Loucy (cell line): ENCODE measurements around the gene DOCK3.
A peak's percentile ranks its signal among the peaks of the same experiment; 100 is the strongest.
"Not testable (repeated sequence)": the region's sequence is repeated elsewhere in the genome, so short reads cannot be mapped to it uniquely, and the experiment has no call there.

Source experiments
- H2AFZ ChIP-seq: fragments of 200-600 bp; sonication (generic); 2 replicates; pipeline ENCODE4 v1.6.0; 2016; ENCODE audit warnings: antibody characterized with exemption, mild to moderate bottlenecking, low read length, moderate library complexity
- H3F3A ChIP-seq: fragments of 200-600 bp; 2 replicates; pipeline ENCODE4 v1.6.0; 2016; ENCODE audit warnings: antibody characterized with exemption, low read depth, mild to moderate bottlenecking
- H3K27me3 ChIP-seq: fragments of 200-600 bp; sonication (generic); 2 replicates; pipeline ENCODE4 v1.6.1; 2014; ENCODE audit warnings: low read length, mild to moderate bottlenecking; ENCODE audit not compliant: insufficient read depth, poor library complexity, severe bottlenecking
- H3K36me3 ChIP-seq: fragments of 200-600 bp; sonication (generic); 2 replicates; pipeline ENCODE4 v1.6.1; 2016; ENCODE audit warnings: low read length; ENCODE audit not compliant: insufficient read depth
- H3K4me1 ChIP-seq: fragments of 200-600 bp; sonication (generic); 2 replicates; pipeline ENCODE4 v1.5.1; 2014; ENCODE audit warnings: low read length, mild to moderate bottlenecking; ENCODE audit not compliant: insufficient read depth, poor library complexity, severe bottlenecking
- H3K4me2 ChIP-seq: fragments of 200-600 bp; sonication (generic); 2 replicates; pipeline ENCODE4 v1.6.0; 2014; ENCODE audit warnings: antibody characterized with exemption, low read length, low read depth, mild to moderate bottlenecking; ENCODE audit not compliant: poor library complexity, severe bottlenecking
- H3K4me3 ChIP-seq: fragments of 200-600 bp; sonication (generic); 2 replicates; pipeline ENCODE4 v1.5.1; 2014; ENCODE audit warnings: low read length, mild to moderate bottlenecking, mixed read lengths; ENCODE audit not compliant: poor library complexity, severe bottlenecking
- H3K79me2 ChIP-seq: fragments of 200-600 bp; sonication (generic); 2 replicates; pipeline ENCODE4 v1.6.1; 2014; ENCODE audit warnings: low read length; ENCODE audit not compliant: insufficient read depth
- H3K9ac ChIP-seq: fragments of 200-600 bp; sonication (generic); 2 replicates; pipeline ENCODE4 v1.6.0; 2014; ENCODE audit warnings: mild to moderate bottlenecking, low read depth, low read length, moderate library complexity; ENCODE audit not compliant: poor library complexity, severe bottlenecking
- H3K9me2 ChIP-seq: fragments of 200-600 bp; sonication (generic); replicated peaks from 2 replicates; pipeline ENCODE4 v1.6.1; 2016; ENCODE audit warnings: low read depth, low read length, mixed read lengths
- H3K9me3 ChIP-seq: fragments of 200-600 bp; sonication (generic); 2 replicates; pipeline ENCODE4 v1.6.1; 2014; ENCODE audit warnings: mild to moderate bottlenecking, antibody characterized with exemption, low read length, low read depth; ENCODE audit not compliant: insufficient read depth
- H4K20me1 ChIP-seq: fragments of 200-600 bp; sonication (generic); 2 replicates; pipeline ENCODE4 v1.6.0; 2014; ENCODE audit warnings: antibody characterized with exemption, low read length, mild to moderate bottlenecking; ENCODE audit not compliant: insufficient read depth, poor library complexity, severe bottlenecking
- EZH2phosphoT487 ChIP-seq: fragments of 200-600 bp; IDR thresholded peaks from 2 replicates; pipeline ENCODE4 v1.6.1; 2018; ENCODE audit warnings: antibody characterized with exemption, mild to moderate bottlenecking, moderate library complexity, borderline replicate concordance
- TF ChIP-seq, protein P1 (sequence below): fragments of 200-600 bp; sonication (generic); conservative IDR thresholded peaks from 2 replicates; pipeline ENCODE4 v1.5.1; 2014; ENCODE audit warnings: mild to moderate bottlenecking, antibody characterized with exemption, low read length

Gene DOCK3

DNA sequence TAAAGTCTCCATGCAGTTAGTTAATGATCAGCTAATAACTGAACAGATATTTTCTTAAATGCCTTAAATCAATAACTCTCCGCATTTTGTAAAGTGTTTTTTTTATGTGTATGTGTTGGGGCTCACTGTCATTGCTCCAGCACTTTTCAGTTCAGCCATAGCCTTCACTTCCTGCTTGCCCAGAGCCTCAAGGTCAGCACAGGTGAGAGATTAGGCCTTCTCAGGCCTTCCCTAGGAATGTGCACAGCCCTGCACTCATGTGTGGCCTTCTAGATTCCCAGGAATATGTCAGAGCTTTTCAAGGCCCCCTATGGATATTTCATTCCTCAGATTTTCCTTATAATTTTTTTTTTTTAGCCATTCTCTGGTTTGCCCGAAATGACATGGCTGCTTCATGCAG, 632.7 kb downstream of the DOCK3 start:
- Histone ChIP-seq H2AFZ (no peak overlapping the region), H3K27me3 (no peaks in the 10 kb centered on the region)

DNA sequence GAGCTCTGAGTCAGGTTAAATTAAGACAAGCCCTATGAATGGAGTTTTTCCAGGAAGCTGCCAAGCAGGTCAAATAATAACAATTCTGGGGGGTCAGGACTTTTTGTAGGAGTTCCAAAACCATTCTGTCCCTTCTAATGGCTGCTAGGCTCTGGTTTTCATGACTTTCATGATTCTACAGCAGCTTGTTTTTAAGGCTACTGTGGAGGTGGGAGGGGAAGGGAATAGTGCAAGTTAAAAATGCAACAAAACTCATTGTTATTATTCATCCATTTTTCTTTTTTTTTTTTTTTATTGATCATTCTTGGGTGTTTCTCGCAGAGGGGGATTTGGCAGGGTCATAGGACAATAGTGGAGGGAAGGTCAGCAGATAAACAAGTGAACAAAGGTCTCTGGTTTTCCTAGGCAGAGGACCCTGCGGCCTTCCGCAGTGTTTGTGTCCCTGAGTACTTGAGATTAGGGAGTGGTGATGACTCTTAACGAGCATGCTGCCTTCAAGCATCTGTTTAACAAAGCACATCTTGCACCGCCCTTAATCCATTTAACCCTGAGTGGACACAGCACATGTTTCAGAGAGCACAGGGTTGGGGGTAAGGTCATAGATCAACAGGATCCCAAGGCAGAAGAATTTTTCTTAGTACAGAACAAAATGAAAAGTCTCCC, 633.3 kb downstream of the DOCK3 start:
- H3K9me2 ChIP-seq, H3K36me3 ChIP-seq, H3K4me3 ChIP-seq, H3K79me2 ChIP-seq, H3K4me1 ChIP-seq, H2AFZ ChIP-seq, H3K27me3 ChIP-seq, H3F3A ChIP-seq, H3K9me3 ChIP-seq, H3K4me2 ChIP-seq, H4K20me1 ChIP-seq, H3K9ac ChIP-seq: not testable (repeated sequence)

More for the DNA sequence above, 632.7 kb downstream of the DOCK3 start:
- H3K36me3 ChIP-seq = no peaks in the 10 kb centered on the region
- no peaks in the 10 kb centered on the region for H3F3A ChIP-seq
- no peak overlapping the region for H3K4me2 ChIP-seq
- TF ChIP-seq EZH2phosphoT487 = no peak
- TF ChIP-seq, protein P1, sequence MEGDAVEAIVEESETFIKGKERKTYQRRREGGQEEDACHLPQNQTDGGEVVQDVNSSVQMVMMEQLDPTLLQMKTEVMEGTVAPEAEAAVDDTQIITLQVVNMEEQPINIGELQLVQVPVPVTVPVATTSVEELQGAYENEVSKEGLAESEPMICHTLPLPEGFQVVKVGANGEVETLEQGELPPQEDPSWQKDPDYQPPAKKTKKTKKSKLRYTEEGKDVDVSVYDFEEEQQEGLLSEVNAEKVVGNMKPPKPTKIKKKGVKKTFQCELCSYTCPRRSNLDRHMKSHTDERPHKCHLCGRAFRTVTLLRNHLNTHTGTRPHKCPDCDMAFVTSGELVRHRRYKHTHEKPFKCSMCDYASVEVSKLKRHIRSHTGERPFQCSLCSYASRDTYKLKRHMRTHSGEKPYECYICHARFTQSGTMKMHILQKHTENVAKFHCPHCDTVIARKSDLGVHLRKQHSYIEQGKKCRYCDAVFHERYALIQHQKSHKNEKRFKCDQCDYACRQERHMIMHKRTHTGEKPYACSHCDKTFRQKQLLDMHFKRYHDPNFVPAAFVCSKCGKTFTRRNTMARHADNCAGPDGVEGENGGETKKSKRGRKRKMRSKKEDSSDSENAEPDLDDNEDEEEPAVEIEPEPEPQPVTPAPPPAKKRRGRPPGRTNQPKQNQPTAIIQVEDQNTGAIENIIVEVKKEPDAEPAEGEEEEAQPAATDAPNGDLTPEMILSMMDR = no peak
- no peak overlapping the region for H3K9ac ChIP-seq
- H3K9me2 ChIP-seq = no peaks in the 10 kb centered on the region
- H3K4me1 ChIP-seq = no peaks in the 10 kb centered on the region
- H3K9me3 ChIP-seq = peaks cover 8% of the 10 kb centered on the region; the same call in 1 of the 2 replicates
- H4K20me1 ChIP-seq = no peaks in the 10 kb centered on the region
- H3K79me2 ChIP-seq = no peaks in the 10 kb centered on the region
- H3K4me3 ChIP-seq = no peak overlapping the region

GRCh38 chr3:51311055-51311454, 636.3 kb downstream of the DOCK3 start:
- Histone ChIP-seq H3K9me3 (peaks cover 8% of the 10 kb centered on the region; the same call in 1 of the 2 replicates), H3K36me3 (no peaks in the 10 kb centered on the region), H3K27me3 (no peaks in the 10 kb centered on the region), H4K20me1 (no peaks in the 10 kb centered on the region), H3K4me3 (no peak overlapping the region), H2AFZ (no peak overlapping the region), H3K9me2 (no peaks in the 10 kb centered on the region), H3F3A (no peaks in the 10 kb centered on the region), H3K79me2 (no peaks in the 10 kb centered on the region), H3K4me1 (no peaks in the 10 kb centered on the region), H3K9ac (no peak overlapping the region), H3K4me2 (no peak overlapping the region)
- no peak for TF ChIP-seq EZH2phosphoT487
- TF ChIP-seq, protein P1 = peak; percentile 65

GRCh38 chr3:51328206-51328605, 653.5 kb downstream of the DOCK3 start:
- no peak overlapping the region for H3K4me2 ChIP-seq
- no peaks in the 10 kb centered on the region for H3K27me3 ChIP-seq
- H3K9ac ChIP-seq = no peak overlapping the region
- H3K79me2 ChIP-seq = no peaks in the 10 kb centered on the region
- TF ChIP-seq, protein P1 = no peak
- TF ChIP-seq EZH2phosphoT487 = no peak
- H3K4me1 ChIP-seq = no peaks in the 10 kb centered on the region
- H3K9me2 ChIP-seq = no peaks in the 10 kb centered on the region
- no peaks in the 10 kb centered on the region for H3F3A ChIP-seq
- no peaks in the 10 kb centered on the region for H3K36me3 ChIP-seq
- H3K9me3 ChIP-seq = no peaks in the 10 kb centered on the region
- H3K4me3 ChIP-seq = no peak overlapping the region
- H2AFZ ChIP-seq = no peak overlapping the region
- no peaks in the 10 kb centered on the region for H4K20me1 ChIP-seq
